B cell (primary cell): Measurements from ENCODE around the gene EPB41L2.

Experiments used
- EZH2 ChIP-seq: IDR thresholded peaks from 2 replicates; pipeline ENCODE4 v1.6.1; 2012; ENCODE audit warnings: borderline replicate concordance, low read depth, mild to moderate bottlenecking, moderate library complexity, low read length; ENCODE audit not compliant: insufficient read depth, poor library complexity, severe bottlenecking
- TF ChIP-seq, protein P1 (sequence below): fragments of 200-600 bp; IDR thresholded peaks from one replicate; pipeline ENCODE4 v1.8.0; 2022; ENCODE audit warnings: antibody characterized with exemption, mild to moderate bottlenecking

GRCh38 chr6:131048459-131048858 is 14.6 kb downstream of the EPB41L2 start:
- TF ChIP-seq, protein P1, sequence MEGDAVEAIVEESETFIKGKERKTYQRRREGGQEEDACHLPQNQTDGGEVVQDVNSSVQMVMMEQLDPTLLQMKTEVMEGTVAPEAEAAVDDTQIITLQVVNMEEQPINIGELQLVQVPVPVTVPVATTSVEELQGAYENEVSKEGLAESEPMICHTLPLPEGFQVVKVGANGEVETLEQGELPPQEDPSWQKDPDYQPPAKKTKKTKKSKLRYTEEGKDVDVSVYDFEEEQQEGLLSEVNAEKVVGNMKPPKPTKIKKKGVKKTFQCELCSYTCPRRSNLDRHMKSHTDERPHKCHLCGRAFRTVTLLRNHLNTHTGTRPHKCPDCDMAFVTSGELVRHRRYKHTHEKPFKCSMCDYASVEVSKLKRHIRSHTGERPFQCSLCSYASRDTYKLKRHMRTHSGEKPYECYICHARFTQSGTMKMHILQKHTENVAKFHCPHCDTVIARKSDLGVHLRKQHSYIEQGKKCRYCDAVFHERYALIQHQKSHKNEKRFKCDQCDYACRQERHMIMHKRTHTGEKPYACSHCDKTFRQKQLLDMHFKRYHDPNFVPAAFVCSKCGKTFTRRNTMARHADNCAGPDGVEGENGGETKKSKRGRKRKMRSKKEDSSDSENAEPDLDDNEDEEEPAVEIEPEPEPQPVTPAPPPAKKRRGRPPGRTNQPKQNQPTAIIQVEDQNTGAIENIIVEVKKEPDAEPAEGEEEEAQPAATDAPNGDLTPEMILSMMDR = no peak
- TF ChIP-seq EZH2 = no peak
